CD14-positive monocyte (primary cell): Measurements from ENCODE around the gene DYNC2LI1. TPM values are rescaled to one million over a fixed set of nuclear protein-coding genes. Genes with fewer than 3 reads are reported as not detected.

Experiments used
- DNase-seq, 3 donors: peaks; one replicate each; pipeline ENCODE4 v3.0.0-alpha.2; 2011 to 2022
- H2AFZ ChIP-seq: 2 replicates; pipeline ENCODE4 v1.6.0; 2012; ENCODE audit warnings: mild to moderate bottlenecking, low read depth, low read length, inconsistent platforms; ENCODE audit not compliant: insufficient read depth, poor library complexity, severe bottlenecking
- H3K27ac ChIP-seq, 2 donors: 1 replicate in 1 of 2; 2 replicates in 1 of 2; pipeline ENCODE4 v1.5.1; 2012 to 2013; ENCODE audit warnings: low read length in 2 of 2, control low read depth in 1 of 2, inconsistent platforms in 1 of 2, low read depth in 1 of 2, mild to moderate bottlenecking in 1 of 2
- H3K27me3 ChIP-seq, 2 donors: one replicate each; pipeline versions ENCODE4 v1.6.0 to v1.6.1; 2011 to 2013; ENCODE audit warnings: low read length in 2 of 2; ENCODE audit not compliant: control insufficient read depth in 2 of 2, insufficient read depth in 2 of 2
- H3K36me3 ChIP-seq, 2 donors: replicated peaks in 1 of 2; 1 replicate in 1 of 2; 2 replicates in 1 of 2; pipeline versions ENCODE4 v1.5.1 to v1.6.1; 2012 to 2013; ENCODE audit warnings: low read length in 2 of 2, control low read depth in 1 of 2, inconsistent platforms in 1 of 2, mild to moderate bottlenecking in 1 of 2; ENCODE audit not compliant: insufficient read depth in 2 of 2, control insufficient read depth in 1 of 2
- H3K4me1 ChIP-seq, 2 donors: 1 replicate in 1 of 2; 2 replicates in 1 of 2; pipeline versions ENCODE4 v1.5.1 to v1.6.1; 2012 to 2013; ENCODE audit warnings: low read length in 2 of 2, control low read depth in 1 of 2, inconsistent platforms in 1 of 2, mild to moderate bottlenecking in 1 of 2, moderate library complexity in 1 of 2; ENCODE audit not compliant: insufficient read depth in 2 of 2, control insufficient read depth in 1 of 2
- H3K4me2 ChIP-seq: replicated peaks from 2 replicates; pipeline ENCODE3; 2012; ENCODE audit warnings: low read length, moderate library complexity, mild to moderate bottlenecking; ENCODE audit not compliant: poor library complexity, severe bottlenecking; ENCODE audit errors: extremely low read depth
- H3K4me3 ChIP-seq, 3 experiments: fragments of 200-600 bp in 1 of 3; sonication (generic) in 1 of 3; replicated peaks in 1 of 3; 1 replicate in 2 of 3; 2 replicates in 1 of 3; pipeline ENCODE4 v1.5.1; 2011 to 2013; ENCODE audit warnings: low read length in 3 of 3, mild to moderate bottlenecking in 3 of 3, control low read depth in 2 of 3, low read depth in 2 of 3, inconsistent platforms in 1 of 3, moderate library complexity in 1 of 3
- H3K79me2 ChIP-seq: 2 replicates; pipeline ENCODE4 v1.6.0; 2012; ENCODE audit warnings: mild to moderate bottlenecking, control low read depth, inconsistent platforms, low read length, moderate library complexity; ENCODE audit not compliant: insufficient read depth
- H3K9ac ChIP-seq: 2 replicates; pipeline ENCODE4 v1.6.0; 2017; ENCODE audit warnings: low read length, mild to moderate bottlenecking; ENCODE audit not compliant: insufficient read depth, poor library complexity, severe bottlenecking
- H3K9me3 ChIP-seq, 2 donors: replicated peaks in 1 of 2; 1 replicate in 1 of 2; 2 replicates in 1 of 2; pipeline versions ENCODE4 v1.5.1 to v1.6.1; 2012 to 2013; ENCODE audit warnings: low read length in 2 of 2, control low read depth in 1 of 2; ENCODE audit not compliant: control insufficient read depth in 1 of 2, insufficient read depth in 1 of 2
- H4K20me1 ChIP-seq: 2 replicates; pipeline ENCODE4 v1.6.0; 2012; ENCODE audit warnings: mild to moderate bottlenecking, low read length, control low read depth, moderate library complexity; ENCODE audit not compliant: insufficient read depth
- H3K27ac Mint-ChIP-seq, 7 donors: one replicate each; pipeline ENCODE4 v1.8.0; 2020; ENCODE audit warnings: mild to moderate bottlenecking in 7 of 7, mixed read lengths in 7 of 7, moderate library complexity in 6 of 7, inconsistent platforms in 2 of 7
- H3K27me3 Mint-ChIP-seq, 3 donors: one replicate each; pipeline ENCODE4 v1.8.0; 2021 to 2022; ENCODE audit warnings: low read depth in 3 of 3, mild to moderate bottlenecking in 3 of 3, mixed read lengths in 3 of 3, moderate library complexity in 3 of 3, inconsistent platforms in 1 of 3
- H3K36me3 Mint-ChIP-seq, 2 donors: one replicate each; pipeline ENCODE4 v1.8.0; 2020; ENCODE audit warnings: mixed read lengths in 2 of 2, inconsistent platforms in 1 of 2, mild to moderate bottlenecking in 1 of 2
- H3K4me1 Mint-ChIP-seq: one replicate; pipeline ENCODE4 v1.8.0; 2020; ENCODE audit warnings: mild to moderate bottlenecking, mixed read lengths
- H3K4me3 Mint-ChIP-seq, 2 donors: one replicate each; pipeline ENCODE4 v1.8.0; 2020; ENCODE audit warnings: mild to moderate bottlenecking in 2 of 2, mixed read lengths in 2 of 2, moderate library complexity in 1 of 2
- H3K9me3 Mint-ChIP-seq, 7 donors: one replicate each; pipeline ENCODE4 v1.8.0; 2020 to 2022; ENCODE audit warnings: mixed read lengths in 7 of 7, mild to moderate bottlenecking in 6 of 7, moderate library complexity in 6 of 7, inconsistent platforms in 2 of 7
- WGBS: methylation state at CpG from one replicate; pipeline ENCODE4 v1.1.5; 2013; ENCODE audit warnings: missing lambda C conversion rate; ENCODE audit not compliant: insufficient coverage; 5-methylcytosine and 5-hydroxymethylcytosine counted together
- intact Hi-C, 2 donors: fragments of 100-400 bp; cut with micrococcal nuclease; formaldehyde crosslinking; loops; one replicate each; pipeline versions ENCODE4 v1.15.0 to v1.15.1; 2023
- polyA plus RNA-seq, 3 donors: library from polyadenylated mRNA; depleted of rRNA in 1 of 3; unstranded in 2 of 3; stranded (reverse) in 1 of 3; fragments of 300-500 nt in 2 of 3; fragments of >200 nt in 1 of 3; fragmentation: Illumina TruSeq in 2 of 3; gene quantifications; 1 replicate in 2 of 3; 2 replicates in 1 of 3; pipeline ENCODE4 v1.2.3, GENCODE V29; 2012 to 2021
- TF ChIP-seq, protein P1 (sequence below): fragments of 200-600 bp; IDR thresholded peaks from one replicate; pipeline ENCODE4 v1.8.0; 2022; ENCODE audit warnings: antibody characterized with exemption, mild to moderate bottlenecking

The DYNC2LI1 gene
- polyA plus RNA-seq, 3 donors: 2.5 to 4.4 (median 3.5) TPM

DNA sequence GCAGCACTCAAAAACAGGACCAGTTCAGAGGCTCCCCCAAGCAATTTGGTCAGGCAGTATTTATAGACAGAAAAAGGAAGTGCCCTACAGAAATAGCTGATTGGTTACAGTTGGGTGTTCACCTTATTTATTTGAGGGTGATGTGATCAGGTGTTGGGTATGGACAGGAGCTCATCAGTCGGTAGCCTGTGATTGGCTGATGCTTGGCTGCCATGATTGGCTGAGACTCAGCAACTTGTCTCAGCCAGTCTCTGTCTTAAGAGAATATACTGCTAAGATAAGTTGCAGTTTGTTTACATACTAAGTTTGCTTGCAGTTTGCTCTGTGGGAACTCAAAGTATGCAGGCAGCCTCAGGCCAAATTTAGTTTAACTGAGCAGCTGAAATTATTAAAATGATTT is 74.4 kb downstream of the DYNC2LI1 start:
- no peaks in the 10 kb centered on the region for H3K4me1 Mint-ChIP-seq

DNA sequence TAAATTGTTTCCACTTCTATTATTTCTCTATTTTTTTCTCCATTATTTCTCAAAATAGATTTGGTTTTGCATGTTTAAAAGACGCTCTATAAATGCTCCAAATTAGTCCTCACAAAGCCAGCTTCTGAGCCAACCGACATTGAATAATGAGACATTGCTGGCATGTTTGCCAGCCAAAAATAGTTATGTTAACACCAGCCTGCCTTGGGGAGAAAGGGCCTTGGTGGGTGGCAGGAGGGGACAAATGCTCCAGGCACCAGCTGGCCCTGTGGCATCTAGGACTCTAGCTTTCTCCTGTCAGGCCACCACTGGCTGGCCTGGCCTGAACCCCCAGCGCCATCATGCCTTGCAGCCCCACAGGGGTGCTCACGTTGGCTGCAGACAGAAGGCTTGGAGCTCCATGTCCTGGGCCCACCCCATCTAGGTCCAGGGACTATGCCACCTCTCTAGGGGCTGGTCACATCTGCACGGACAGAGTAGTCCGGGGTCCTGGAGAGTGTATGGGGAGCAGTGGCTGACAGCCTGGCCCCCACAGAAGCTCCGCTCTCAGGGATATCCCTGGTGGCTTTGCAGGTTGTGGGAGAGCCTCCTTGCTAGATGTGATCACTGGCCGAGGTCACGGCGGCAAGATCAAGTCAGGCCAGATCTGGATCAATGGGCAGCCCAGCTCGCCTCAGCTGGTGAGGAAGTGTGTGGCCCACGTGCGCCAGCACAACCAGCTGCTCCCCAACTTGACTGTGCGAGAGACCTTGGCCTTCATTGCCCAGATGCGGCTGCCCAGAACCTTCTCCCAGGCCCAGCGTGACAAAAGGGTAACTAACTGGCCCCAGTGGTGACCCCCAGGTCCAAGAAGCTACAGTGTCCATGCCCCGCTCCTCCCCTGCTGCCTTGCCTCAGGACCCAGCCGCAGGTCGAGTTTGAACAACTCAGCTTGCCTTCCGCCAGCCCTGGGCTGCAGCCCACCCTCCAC is 77.5 kb downstream of the DYNC2LI1 start:
- H3K4me2 ChIP-seq: no peak overlapping the region
- Mint-ChIP-seq H3K36me3 (no peaks in the 10 kb centered on the region), H3K27ac (no peak overlapping the region), H3K4me1 (no peaks in the 10 kb centered on the region), H3K27me3 (peaks cover 10 to 20% (median 10%) of the 10 kb centered on the region in 3 donors), H3K4me3 (no peak overlapping the region), H3K9me3 (no peaks in the 10 kb centered on the region)
- H3K9me3 ChIP-seq: no peaks in the 10 kb centered on the region
- WGBS: 94% methylated on average over 14 of the region's 20 CpGs
- TF ChIP-seq, protein P1, sequence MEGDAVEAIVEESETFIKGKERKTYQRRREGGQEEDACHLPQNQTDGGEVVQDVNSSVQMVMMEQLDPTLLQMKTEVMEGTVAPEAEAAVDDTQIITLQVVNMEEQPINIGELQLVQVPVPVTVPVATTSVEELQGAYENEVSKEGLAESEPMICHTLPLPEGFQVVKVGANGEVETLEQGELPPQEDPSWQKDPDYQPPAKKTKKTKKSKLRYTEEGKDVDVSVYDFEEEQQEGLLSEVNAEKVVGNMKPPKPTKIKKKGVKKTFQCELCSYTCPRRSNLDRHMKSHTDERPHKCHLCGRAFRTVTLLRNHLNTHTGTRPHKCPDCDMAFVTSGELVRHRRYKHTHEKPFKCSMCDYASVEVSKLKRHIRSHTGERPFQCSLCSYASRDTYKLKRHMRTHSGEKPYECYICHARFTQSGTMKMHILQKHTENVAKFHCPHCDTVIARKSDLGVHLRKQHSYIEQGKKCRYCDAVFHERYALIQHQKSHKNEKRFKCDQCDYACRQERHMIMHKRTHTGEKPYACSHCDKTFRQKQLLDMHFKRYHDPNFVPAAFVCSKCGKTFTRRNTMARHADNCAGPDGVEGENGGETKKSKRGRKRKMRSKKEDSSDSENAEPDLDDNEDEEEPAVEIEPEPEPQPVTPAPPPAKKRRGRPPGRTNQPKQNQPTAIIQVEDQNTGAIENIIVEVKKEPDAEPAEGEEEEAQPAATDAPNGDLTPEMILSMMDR: no peak
- no peak overlapping the region for H3K27ac ChIP-seq
- no peak overlapping the region for H3K4me3 ChIP-seq
- intact Hi-C loops: no loop called here
- H3K9ac ChIP-seq: no peak overlapping the region
- H3K79me2 ChIP-seq: no peaks in the 10 kb centered on the region
- H4K20me1 ChIP-seq: no peaks in the 10 kb centered on the region
- no peak for DNase-seq
- H2AFZ ChIP-seq: no peak overlapping the region
- H3K4me1 ChIP-seq: no peaks in the 10 kb centered on the region
- H3K27me3 ChIP-seq: no peaks in the 10 kb centered on the region
- no peaks in the 10 kb centered on the region for H3K36me3 ChIP-seq

More for the DNA sequence above, 74.4 kb downstream of the DYNC2LI1 start:
- no peaks in the 10 kb centered on the region for H3K36me3 ChIP-seq
- WGBS: 100% methylated on average over 1 of the region's 1 CpG
- no peak overlapping the region for H3K9ac ChIP-seq
- no peaks in the 10 kb centered on the region for H3K27me3 ChIP-seq
- DNase-seq: no peak
- no peak overlapping the region for H3K4me2 ChIP-seq
- no peaks in the 10 kb centered on the region for H3K9me3 ChIP-seq
- no peak overlapping the region for H3K4me3 Mint-ChIP-seq
- H3K27ac Mint-ChIP-seq: no peak overlapping the region
- H3K4me1 ChIP-seq: no peaks in the 10 kb centered on the region
- TF ChIP-seq, protein P1: no peak
- no peak overlapping the region for H3K27ac ChIP-seq
- no peaks in the 10 kb centered on the region for H4K20me1 ChIP-seq
- H3K36me3 Mint-ChIP-seq: no peaks in the 10 kb centered on the region
- no peaks in the 10 kb centered on the region for H3K79me2 ChIP-seq
- intact Hi-C loops: no loop called here
- H2AFZ ChIP-seq: no peak overlapping the region
- no peaks in the 10 kb centered on the region for H3K9me3 Mint-ChIP-seq
- H3K27me3 Mint-ChIP-seq: peaks cover 5 to 10% (median 10%) of the 10 kb centered on the region in 3 donors
- H3K4me3 ChIP-seq: no peak overlapping the region
